22Rv1 (cell line): Measurements from ENCODE around the gene RAP1B.

ENCODE experiments used
- CTCF ChIP-seq: fragments of 450-650 bp; IDR thresholded peaks from 2 replicates; pipeline ENCODE4 v1.5.1; 2017; ENCODE audit warnings: mild to moderate bottlenecking
- ZFX ChIP-seq: fragments of 450-650 bp; IDR thresholded peaks from 2 replicates; pipeline ENCODE4 v1.6.1; 2017; ENCODE audit warnings: antibody characterized with exemption, borderline replicate concordance

GRCh38 chr12:68572661-68573060 is 38.0 kb upstream of the RAP1B start:
- no peak for TF ChIP-seq CTCF
- no peak for TF ChIP-seq ZFX
